Calu3 (cell line): Measurements from ENCODE around the gene PTPRO. TPM values are rescaled to one million over a fixed set of nuclear protein-coding genes. Genes with fewer than 3 reads are reported as not detected.

ENCODE experiments used
- BruUV-seq: library from RNA; stranded (reverse); fragments of 400-500 nt; replicated peaks from 2 replicates; lab custom pipeline; 2021; lab: Mats Ljungman, UMichigan
- CTCF ChIA-PET: fragments of 300-600 bp; sonication (Branson Sonifier 250); formaldehyde crosslinking; loops from one replicate; lab custom pipeline; 2022; ENCODE audit warnings: antibody characterized with exemption; lab: Charles Lee
- DNase-seq: peaks from one replicate; pipeline ENCODE4 v3.0.0; 2022
- H3K27ac Mint-ChIP-seq: one replicate; pipeline ENCODE4 v1.8.0; 2022; ENCODE audit warnings: mixed read lengths; ENCODE audit not compliant: unreplicated experiment
- H3K27me3 Mint-ChIP-seq: one replicate; pipeline ENCODE4 v1.8.0; 2022; ENCODE audit warnings: mixed read lengths; ENCODE audit not compliant: unreplicated experiment
- H3K36me3 Mint-ChIP-seq: one replicate; pipeline ENCODE4 v1.8.0; 2022; ENCODE audit warnings: mild to moderate bottlenecking, moderate library complexity, mixed read lengths; ENCODE audit not compliant: insufficient read depth, unreplicated experiment
- H3K4me1 Mint-ChIP-seq: one replicate; pipeline ENCODE4 v1.8.0; 2022; ENCODE audit warnings: mild to moderate bottlenecking, low read depth, mixed read lengths; ENCODE audit not compliant: unreplicated experiment
- H3K4me3 Mint-ChIP-seq: one replicate; pipeline ENCODE4 v1.8.0; 2022; ENCODE audit warnings: mild to moderate bottlenecking, low read depth, moderate library complexity, mixed read lengths; ENCODE audit not compliant: unreplicated experiment
- H3K9me3 Mint-ChIP-seq: one replicate; pipeline ENCODE4 v1.8.0; 2022; ENCODE audit warnings: low read depth, mixed read lengths; ENCODE audit not compliant: unreplicated experiment
- CTCF ChIP-seq: fragments of 200-600 bp; IDR thresholded peaks from one replicate; pipeline ENCODE4 v1.8.0; 2022; ENCODE audit warnings: antibody characterized with exemption; ENCODE audit not compliant: unreplicated experiment
- intact Hi-C: fragments of 100-400 bp; cut with micrococcal nuclease; formaldehyde crosslinking; loops from one replicate; pipeline ENCODE4 v1.10.0; 2022; ENCODE audit not compliant: unreplicated experiment
- total RNA-seq: library from RNA; stranded (reverse); gene quantifications from 2 replicates; pipeline ENCODE4 v1.2.3, GENCODE V29; 2022

Gene PTPRO
- total RNA-seq, 1 experiment from 2014 or later = not detected

GRCh38 chr12:15638231-15638630 is 315.9 kb downstream of the PTPRO start:
- intact Hi-C loops = no loop called here

GRCh38 chr12:15644700-15645099 is 322.4 kb downstream of the PTPRO start:
- H3K27ac Mint-ChIP-seq = no peak overlapping the region
- intact Hi-C loops = no loop called here
- CTCF ChIA-PET = interaction anchor here (1.5 kb wide), 1 partner anchor 10 kb away, joined by 3 read pairs; no protein-coding TSS in a partner anchor
- DNase-seq = no peak
- no peak overlapping the region for H3K4me3 Mint-ChIP-seq
- no TSS peak for BruUV-seq
- no peaks in the 10 kb centered on the region for H3K9me3 Mint-ChIP-seq
- H3K27me3 Mint-ChIP-seq = no peaks in the 10 kb centered on the region
- peaks cover 28% of the 10 kb centered on the region for H3K36me3 Mint-ChIP-seq
- no peak for TF ChIP-seq CTCF
- no peaks in the 10 kb centered on the region for H3K4me1 Mint-ChIP-seq

More at GRCh38 chr12:15638231-15638630, 315.9 kb downstream of the PTPRO start:
- CTCF ChIA-PET = no interaction called here
- Mint-ChIP-seq H3K9me3 (no peaks in the 10 kb centered on the region), H3K4me1 (peaks cover 42% of the 10 kb centered on the region), H3K27ac (no peak overlapping the region), H3K27me3 (no peaks in the 10 kb centered on the region), H3K4me3 (no peak overlapping the region), H3K36me3 (peaks cover 33% of the 10 kb centered on the region)
- BruUV-seq = no TSS peak
- DNase-seq = no peak
- TF ChIP-seq CTCF = no peak

- H3K27me3 Mint-ChIP-seq = no peaks in the 10 kb centered on the region
- no peak overlapping the region for H3K27ac Mint-ChIP-seq
- H3K9me3 Mint-ChIP-seq = no peaks in the 10 kb centered on the region
- CTCF ChIA-PET = no interaction called here
- H3K36me3 Mint-ChIP-seq = peaks cover 11% of the 10 kb centered on the region
- H3K4me1 Mint-ChIP-seq = no peaks in the 10 kb centered on the region
- H3K4me3 Mint-ChIP-seq = no peak overlapping the region
- BruUV-seq = no TSS peak
- intact Hi-C loops = no loop called here
- no peak for TF ChIP-seq CTCF
- no peak for DNase-seq
Measured at GRCh38 chr12:15646581-15646980, 324.3 kb downstream of the PTPRO start.

Other genes with a start within 250 kb of the PTPRO start
- gene RERG, start 101.1 kb upstream of the PTPRO start, total RNA-seq = 6.0 and 8.9 TPM in 2 replicates